PC-3 (cell line): ENCODE measurements around the gene PICALM. TPM values are rescaled to one million over a fixed set of nuclear protein-coding genes. Genes with fewer than 3 reads are reported as not detected.

Experiments
- ATAC-seq: fragments of 200-7000 bp; cut with Tn5 transposase; 2 replicates; pipeline ENCODE4 v1.9.1; 2020; ENCODE audit warnings: mild to moderate bottlenecking, moderate library complexity
- BruUV-seq: library from RNA; stranded (reverse); fragments of 400-500 nt; replicated peaks from 2 replicates; lab custom pipeline; 2021; lab: Mats Ljungman, UMichigan
- CTCF ChIA-PET: fragments of 300-600 bp; sonication (Branson Sonifier 250); formaldehyde crosslinking; loops from one replicate; lab custom pipeline; 2022; ENCODE audit warnings: antibody characterized with exemption; lab: Charles Lee
- POLR2A ChIA-PET: fragments of 300-600 bp; sonication (Branson Sonifier 250); formaldehyde crosslinking; loops from one replicate; lab custom pipeline; 2022; ENCODE audit warnings: antibody characterized with exemption; ENCODE audit not compliant: unreplicated experiment; lab: Charles Lee
- DNase-seq: peaks from one replicate; pipeline ENCODE4 v3.0.0-alpha.2; 2015
- H2AFZ ChIP-seq: fragments of 300-600 bp; sonication (generic); 2 replicates; pipeline ENCODE4 v1.6.0; 2016; ENCODE audit warnings: antibody characterized with exemption, low read length
- H3F3A ChIP-seq: fragments of 300-600 bp; sonication (generic); one replicate; pipeline ENCODE4 v1.6.0; 2017; ENCODE audit warnings: antibody characterized with exemption, low read length, control low read depth, mild to moderate bottlenecking; ENCODE audit not compliant: unreplicated experiment
- H3K27ac ChIP-seq: fragments of 300-600 bp; sonication (generic); 2 replicates; pipeline ENCODE4 v1.5.1; 2016; ENCODE audit warnings: mild to moderate bottlenecking, low read length
- H3K27me3 ChIP-seq: fragments of 300-600 bp; sonication (generic); 2 replicates; pipeline ENCODE4 v1.6.1; 2016; ENCODE audit warnings: low read length, mixed read lengths
- H3K36me3 ChIP-seq: fragments of 300-600 bp; sonication (generic); 2 replicates; pipeline ENCODE4 v1.6.1; 2016; ENCODE audit warnings: low read depth, mixed run types, low read length, mixed read lengths
- H3K4me1 ChIP-seq: fragments of 300-600 bp; sonication (generic); 2 replicates; pipeline ENCODE4 v1.5.1; 2016; ENCODE audit warnings: low read length; ENCODE audit not compliant: insufficient read depth
- H3K4me2 ChIP-seq: fragments of 300-600 bp; sonication (generic); 2 replicates; pipeline ENCODE4 v1.6.0; 2016; ENCODE audit warnings: low read length
- H3K4me3 ChIP-seq: fragments of 300-600 bp; sonication (generic); 2 replicates; pipeline ENCODE4 v1.5.1; 2016; ENCODE audit warnings: mild to moderate bottlenecking, low read length, mixed read lengths
- H3K79me2 ChIP-seq: fragments of 300-600 bp; sonication (generic); 2 replicates; pipeline ENCODE4 v1.6.1; 2017; ENCODE audit warnings: low read length, mixed read lengths
- H3K9ac ChIP-seq: fragments of 300-600 bp; sonication (generic); 2 replicates; pipeline ENCODE4 v1.6.0; 2016; ENCODE audit warnings: mild to moderate bottlenecking, low read length
- H3K9me2 ChIP-seq: fragments of 300-600 bp; sonication (generic); replicated peaks from 2 replicates; pipeline ENCODE4 v1.6.1; 2016; ENCODE audit warnings: mixed run types, low read length, mixed read lengths
- H3K9me3 ChIP-seq: fragments of 300-600 bp; sonication (generic); 2 replicates; pipeline ENCODE4 v1.6.1; 2016; ENCODE audit warnings: low read length, mixed read lengths
- H4K20me1 ChIP-seq: fragments of 300-600 bp; sonication (generic); 2 replicates; pipeline ENCODE4 v1.6.1; 2016; ENCODE audit warnings: low read length, mixed read lengths
- CTCF ChIP-seq: fragments of 300-600 bp; sonication (generic); conservative IDR thresholded peaks from 2 replicates; pipeline ENCODE4 v1.5.1; 2017; ENCODE audit warnings: antibody characterized with exemption, low read depth, mild to moderate bottlenecking, low read length
- EZH2 ChIP-seq: fragments of 300-600 bp; sonication (generic); IDR thresholded peaks from one replicate; pipeline ENCODE4 v1.6.1; 2017; ENCODE audit warnings: antibody characterized with exemption, mild to moderate bottlenecking, low read length; ENCODE audit not compliant: unreplicated experiment
- EZH2phosphoT487 ChIP-seq: fragments of 300-600 bp; sonication (generic); IDR thresholded peaks from 2 replicates; pipeline ENCODE4 v1.6.1; 2018; ENCODE audit warnings: mild to moderate bottlenecking, antibody characterized with exemption, low read length, borderline replicate concordance
- intact Hi-C: fragments of 100-400 bp; cut with micrococcal nuclease; formaldehyde crosslinking; loops from 2 replicates; pipeline ENCODE4 v1.9.0; 2023
- total RNA-seq: library from RNA; depleted of rRNA; stranded (reverse); fragments of >200 nt; gene quantifications from 2 replicates; pipeline ENCODE4 v1.2.3, GENCODE V29; 2014

Gene PICALM
- total RNA-seq, 1 experiment from 2014 or later, result 59.3 TPM

GRCh38 chr11:86117001-86117711 is 48.3 kb upstream of the PICALM start:
- ATAC-seq (peak; percentile 74), DNase-seq (peak; percentile 73)
- H3K4me1 ChIP-seq, result peaks cover 27% of the 10 kb centered on the region
- peak overlapping the region; percentile 78 for H3K4me2 ChIP-seq
- no peaks in the 10 kb centered on the region for H3K79me2 ChIP-seq
- H3K27me3 ChIP-seq, result no peaks in the 10 kb centered on the region
- H3K4me3 ChIP-seq, result peak overlapping the region; percentile 44; the same call in 1 of the 2 replicates
- no peaks in the 10 kb centered on the region for H3K36me3 ChIP-seq
- BruUV-seq, result no TSS peak
- H3K9me2 ChIP-seq, result no peaks in the 10 kb centered on the region
- H3F3A ChIP-seq, result no peaks in the 10 kb centered on the region
- H4K20me1 ChIP-seq, result no peaks in the 10 kb centered on the region
- CTCF ChIA-PET, result interaction anchor here (1.5 kb wide), 1 partner anchor 76 kb away, joined by 5 read pairs; no protein-coding TSS in a partner anchor
- POLR2A ChIA-PET, result no interaction called here
- peak overlapping the region; percentile 89 for H3K27ac ChIP-seq
- no peak for TF ChIP-seq CTCF
- no peak for TF ChIP-seq EZH2phosphoT487
- TF ChIP-seq EZH2, result no peak
- intact Hi-C loops, result no loop called here
- H3K9ac ChIP-seq, result peak overlapping the region; percentile 56
- no peaks in the 10 kb centered on the region for H3K9me3 ChIP-seq
- 0 out of 2 replicates have a peak overlapping the region, but pooled peaks have one; percentile 7 for H2AFZ ChIP-seq

GRCh38 chr11:86116386-86116726 is 47.5 kb upstream of the PICALM start:
- H3K4me2 ChIP-seq, result peak overlapping the region; percentile 78
- peak overlapping the region; percentile 56 for H3K9ac ChIP-seq
- peaks cover 27% of the 10 kb centered on the region for H3K4me1 ChIP-seq
- ChIA-PET CTCF (interaction anchor here (0.7 to 1.5 kb wide), 4 partner anchors 77 to 833 kb away, joined by 3 to 5 read pairs (median 3); no protein-coding TSS in a partner anchor), POLR2A (no interaction called here)
- H3K4me3 ChIP-seq, result peak overlapping the region; percentile 44
- intact Hi-C loops, result no loop called here
- H3K27me3 ChIP-seq, result no peaks in the 10 kb centered on the region
- H4K20me1 ChIP-seq, result no peaks in the 10 kb centered on the region
- H3K36me3 ChIP-seq, result no peaks in the 10 kb centered on the region
- peak overlapping the region; percentile 79 for H2AFZ ChIP-seq
- no peak for TF ChIP-seq EZH2phosphoT487
- TF ChIP-seq CTCF, result no peak
- TF ChIP-seq EZH2, result no peak
- BruUV-seq, result no TSS peak
- no peaks in the 10 kb centered on the region for H3K79me2 ChIP-seq
- H3K9me3 ChIP-seq, result no peaks in the 10 kb centered on the region
- H3F3A ChIP-seq, result no peaks in the 10 kb centered on the region
- H3K9me2 ChIP-seq, result no peaks in the 10 kb centered on the region
- H3K27ac ChIP-seq, result peak overlapping the region; percentile 89
- ATAC-seq (peak; percentile 88), DNase-seq (peak; percentile 69)
